Body of pancreas (tissue), 4 donors: ENCODE measurements around the gene ATG101. TPM values are rescaled to one million over a fixed set of nuclear protein-coding genes. Genes with fewer than 3 reads are reported as not detected.

Source experiments
- ATAC-seq: fragments of 150-250 bp; one replicate; pipeline ENCODE4 v1.9.1; 2016
- DNase-seq, 4 donors: peaks; one replicate each; pipeline ENCODE4 v3.0.0-alpha.2; 2019
- H3K27ac ChIP-seq, 4 donors: fragments of 200-600 bp; sonication (generic); 1 replicate in 3 of 4; 2 replicates in 1 of 4; pipeline versions ENCODE4 v1.5.1 to v1.6.1; 2016 to 2019; ENCODE audit warnings: mild to moderate bottlenecking in 1 of 4, mixed read lengths in 1 of 4, moderate library complexity in 1 of 4
- H3K27me3 ChIP-seq, 2 donors: fragments of 200-600 bp; sonication (generic); one replicate each; pipeline ENCODE4 v1.6.0; 2016; ENCODE audit warnings: mild to moderate bottlenecking in 1 of 2
- H3K36me3 ChIP-seq, 2 donors: fragments of 200-600 bp; sonication (generic); replicated peaks in 1 of 2; 2 replicates each; pipeline ENCODE4 v1.5.1; 2016; ENCODE audit warnings: low read depth in 2 of 2; ENCODE audit not compliant: insufficient read depth in 1 of 2
- H3K4me1 ChIP-seq: fragments of 200-600 bp; sonication (generic); one replicate; pipeline ENCODE4 v1.6.0; 2016
- H3K4me3 ChIP-seq, 2 donors: fragments of 200-600 bp; sonication (generic); 1 replicate in 1 of 2; 2 replicates in 1 of 2; pipeline ENCODE4 v1.5.1; 2016 to 2019
- H3K9me3 ChIP-seq, 3 donors: fragments of 200-600 bp; sonication (generic); 1 replicate in 2 of 3; 2 replicates in 1 of 3; pipeline ENCODE4 v1.5.1; 2016
- CTCF ChIP-seq, 7 experiments: fragments of 450-650 bp in 4 of 7; fragments of 200-600 bp in 3 of 7; sonication (generic) in 3 of 7; IDR thresholded peaks; one replicate each; pipeline ENCODE4 v1.5.1; 2016 to 2019; ENCODE audit warnings: antibody characterized with exemption in 7 of 7
- POLR2A ChIP-seq, 3 donors: fragments of 450-650 bp; IDR thresholded peaks; one replicate each; pipeline ENCODE4 v1.6.1; 2016; ENCODE audit warnings: antibody characterized with exemption in 3 of 3, mild to moderate bottlenecking in 2 of 3
- whole genome bisulfite sequencing, 2 donors: methylation state at CpG; one replicate each; pipeline ENCODE4 v1.1.5; 2017; 5-methylcytosine and 5-hydroxymethylcytosine counted together
- intact Hi-C: fragments of 100-400 bp; cut with DNase I; formaldehyde crosslinking; loops from one replicate; pipeline ENCODE4 v1.15.1; 2023
- total RNA-seq, 2 donors: library from RNA; depleted of rRNA; stranded (reverse); fragments of >200 nt; gene quantifications; one replicate each; pipeline ENCODE4 v1.1.0, GENCODE V29; 2016

The ATG101 gene
- total RNA-seq, 2 donors from 2014 or later: 25.7 to 25.9 TPM

GRCh38 chr12:52121824-52122539 is 52.2 kb downstream of the ATG101 start:
- ATAC-seq (peak; percentile 41), DNase-seq (peak; percentile 65 to 76 (median 72))
- Histone ChIP-seq H3K4me3 (no peak overlapping the region), H3K9me3 (no peaks in the 10 kb centered on the region), H3K27me3 (no peaks in the 10 kb centered on the region), H3K4me1 (peaks cover 24% of the 10 kb centered on the region), H3K36me3 (no peaks in the 10 kb centered on the region), H3K27ac (no peak overlapping the region)
- intact Hi-C loops: loop anchor here (5.0 kb wide), 1 partner anchor 40 kb away; no protein-coding TSS in a partner anchor
- 15 to 18% methylated on average over 15 to 18 of the region's 18 CpGs for WGBS, 2 donors
- TF ChIP-seq POLR2A (IDR thresholded peaks at IDR 0.05): no peak
- TF ChIP-seq CTCF (IDR thresholded peaks at IDR 0.05): peak; percentile 53 to 85 (median 63)

GRCh38 chr12:52122540-52122871 is 52.7 kb downstream of the ATG101 start:
- ATAC-seq (no peak), DNase-seq (no peak)
- H3K9me3 ChIP-seq: no peaks in the 10 kb centered on the region
- H3K4me3 ChIP-seq: no peak overlapping the region
- H3K27ac ChIP-seq: no peak overlapping the region
- peaks cover 19% of the 10 kb centered on the region for H3K4me1 ChIP-seq
- H3K36me3 ChIP-seq: no peaks in the 10 kb centered on the region
- H3K27me3 ChIP-seq: no peaks in the 10 kb centered on the region
- intact Hi-C loops: loop anchor here (5.0 kb wide), 1 partner anchor 40 kb away; no protein-coding TSS in a partner anchor
- TF ChIP-seq POLR2A (IDR thresholded peaks at IDR 0.05): no peak
- TF ChIP-seq CTCF (IDR thresholded peaks at IDR 0.05): no peak
- 64 to 69% methylated on average over 4 of the region's 4 CpGs for WGBS, 2 donors

GRCh38 chr12:52122904-52123303 is 53.1 kb downstream of the ATG101 start:
- ATAC-seq: no peak
- intact Hi-C loops: loop anchor here (5.0 kb wide), 1 partner anchor 41 kb away; no protein-coding TSS in a partner anchor
- Histone ChIP-seq H3K4me1 (peaks cover 19% of the 10 kb centered on the region), H3K9me3 (no peaks in the 10 kb centered on the region), H3K27ac (no peak overlapping the region), H3K27me3 (no peaks in the 10 kb centered on the region), H3K36me3 (no peaks in the 10 kb centered on the region), H3K4me3 (no peak overlapping the region)
- no peak for DNase-seq
- TF ChIP-seq POLR2A (IDR thresholded peaks at IDR 0.05) (no peak), CTCF (IDR thresholded peaks at IDR 0.05) (no peak)
- 69 to 80% methylated on average over 7 of the region's 7 CpGs for WGBS, 2 donors

- Histone ChIP-seq H3K4me3 (no peak overlapping the region), H3K27ac (no peak overlapping the region), H3K9me3 (no peaks in the 10 kb centered on the region), H3K36me3 (no peaks in the 10 kb centered on the region), H3K27me3 (no peaks in the 10 kb centered on the region), H3K4me1 (peaks cover 19% of the 10 kb centered on the region)
- ATAC-seq (no peak), DNase-seq (no peak)
- WGBS, 2 donors: 52 to 66% methylated on average over 8 of the region's 8 CpGs
- TF ChIP-seq POLR2A (IDR thresholded peaks at IDR 0.05) (no peak), CTCF (IDR thresholded peaks at IDR 0.05) (no peak)
- intact Hi-C loops: loop anchor here (5.0 kb wide), 1 partner anchor 41 kb away; no protein-coding TSS in a partner anchor
Observed at GRCh38 chr12:52123487-52124186, 53.9 kb downstream of the ATG101 start.
